Epidermal melanocyte (primary cell): ENCODE measurements around the gene MEPCE.

ENCODE experiments used
- DNase-seq: peaks from one replicate; pipeline ENCODE4 v3.0.0; 2011; ENCODE audit warnings: low spot score; ENCODE audit not compliant: insufficient read length

Gene MEPCE

DNA sequence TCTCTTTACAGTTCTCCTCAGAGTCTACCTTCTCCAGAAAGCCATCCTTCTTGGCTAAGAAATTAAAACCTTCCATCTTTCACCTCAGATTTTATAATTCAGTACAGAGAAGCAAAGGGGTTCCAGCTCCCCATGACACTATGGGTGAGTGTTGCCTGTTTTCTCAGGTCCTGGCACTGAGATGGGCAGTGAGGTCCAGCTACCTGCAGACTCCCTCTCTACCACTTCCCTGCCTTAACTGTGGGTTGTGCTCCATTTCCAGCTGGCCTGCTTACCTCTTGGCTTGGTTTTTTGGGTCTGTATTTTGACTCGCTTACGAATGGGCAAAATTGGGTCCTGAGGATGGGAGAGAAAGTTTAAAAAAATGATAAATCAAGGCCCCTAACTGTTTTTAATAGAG lies 27.4 kb upstream of the MEPCE start:
- no peak for DNase-seq

DNA sequence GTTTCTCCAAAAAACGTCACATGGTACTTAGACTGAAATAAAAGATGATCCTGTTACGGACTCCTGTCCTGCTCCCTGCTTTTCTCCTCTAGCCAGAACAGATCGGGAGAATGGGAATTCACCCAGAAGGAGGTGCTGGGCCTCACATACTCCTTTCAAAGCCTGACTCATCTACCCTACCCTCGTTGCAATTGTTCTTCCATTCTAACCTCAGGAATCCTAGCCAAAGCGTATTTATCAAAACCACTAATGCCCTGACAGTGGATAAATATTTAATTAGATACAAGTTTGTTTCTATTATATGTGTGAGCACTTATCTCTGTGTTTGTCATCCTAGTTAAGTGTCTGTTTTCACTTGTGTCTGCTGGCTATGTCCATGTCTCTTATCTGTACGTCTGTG lies 22.9 kb upstream of the MEPCE start:
- DNase-seq, result no peak

DNA sequence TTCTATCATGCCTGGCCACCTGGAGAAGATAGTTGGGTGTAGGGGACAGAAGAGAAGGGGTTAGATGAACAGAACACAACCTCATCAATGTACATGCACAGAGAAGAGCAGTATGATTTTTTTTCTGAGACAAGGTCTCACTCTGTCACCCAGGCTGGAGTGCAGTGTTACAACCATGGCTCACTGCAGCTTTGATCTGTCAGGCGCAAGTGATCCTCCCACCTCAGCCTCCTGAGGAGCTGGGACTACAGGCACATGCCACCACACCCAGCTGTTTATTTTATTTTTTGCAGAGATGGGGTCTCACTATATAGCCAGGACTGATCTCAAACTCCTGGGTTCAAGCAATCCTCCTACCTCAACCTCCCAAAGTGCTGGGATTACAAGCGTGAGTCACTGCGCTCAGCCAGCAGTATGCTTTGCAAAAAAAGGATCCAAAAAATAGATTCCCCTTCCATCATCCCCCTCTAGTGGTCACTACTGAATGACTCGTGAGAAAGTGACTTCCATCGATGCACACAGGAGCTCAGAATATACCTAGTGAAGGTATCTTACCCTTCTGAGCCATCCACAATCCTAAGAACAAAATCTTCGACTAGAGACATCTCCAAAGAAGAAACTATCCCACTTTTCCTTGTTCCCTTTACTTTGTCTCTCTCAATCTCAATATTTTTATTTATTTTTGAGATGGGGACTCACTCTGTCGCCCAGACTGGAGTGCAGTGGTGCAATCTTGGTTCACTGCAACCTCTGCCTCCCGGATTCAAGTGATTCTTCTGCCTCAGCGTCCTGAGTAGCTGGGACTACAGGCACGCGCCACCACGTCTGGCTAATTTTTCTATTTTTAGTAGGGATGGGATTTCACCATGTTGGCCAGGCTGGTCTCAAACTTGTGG lies 22.1 kb upstream of the MEPCE start:
- DNase-seq, result peak; percentile 69

DNA sequence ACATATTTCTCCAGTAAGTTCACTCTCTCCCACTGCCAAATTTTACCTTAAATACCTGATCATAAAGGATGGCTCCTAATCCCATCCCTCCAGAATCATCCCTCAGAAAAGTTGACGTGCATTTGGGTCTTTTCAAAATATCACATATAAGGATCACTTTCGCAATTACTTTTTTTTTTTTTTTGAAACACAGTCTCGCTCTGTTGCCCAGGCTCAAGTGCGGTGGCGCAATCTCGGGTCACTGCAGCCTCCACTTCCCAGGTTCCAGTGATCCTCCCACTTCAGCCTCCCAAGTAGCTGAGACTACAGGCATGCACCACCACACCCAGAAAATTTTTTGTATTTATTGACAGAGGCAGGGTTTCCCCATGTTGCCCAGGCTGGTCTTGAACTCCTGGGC lies 18.5 kb upstream of the MEPCE start:
- DNase-seq, result no peak

DNA sequence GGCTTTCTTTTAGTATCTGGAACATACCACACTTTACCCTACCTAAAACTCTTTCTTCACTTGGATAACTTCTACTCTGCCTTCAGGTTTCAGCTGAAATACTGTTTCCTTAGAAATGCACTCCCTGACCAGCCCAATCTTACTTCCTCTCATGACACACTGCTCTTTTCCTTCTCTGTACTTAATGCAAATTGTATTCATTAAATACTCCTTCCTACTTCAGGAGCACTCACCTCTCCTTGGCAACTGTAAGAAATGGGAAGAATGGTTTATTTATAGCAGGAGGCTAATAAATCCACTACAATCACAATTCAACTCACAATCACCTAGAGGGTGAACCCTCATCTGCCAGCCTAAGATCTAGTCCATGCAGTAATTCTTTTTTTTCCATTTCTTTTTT lies 16.3 kb upstream of the MEPCE start:
- DNase-seq, result no peak

DNA sequence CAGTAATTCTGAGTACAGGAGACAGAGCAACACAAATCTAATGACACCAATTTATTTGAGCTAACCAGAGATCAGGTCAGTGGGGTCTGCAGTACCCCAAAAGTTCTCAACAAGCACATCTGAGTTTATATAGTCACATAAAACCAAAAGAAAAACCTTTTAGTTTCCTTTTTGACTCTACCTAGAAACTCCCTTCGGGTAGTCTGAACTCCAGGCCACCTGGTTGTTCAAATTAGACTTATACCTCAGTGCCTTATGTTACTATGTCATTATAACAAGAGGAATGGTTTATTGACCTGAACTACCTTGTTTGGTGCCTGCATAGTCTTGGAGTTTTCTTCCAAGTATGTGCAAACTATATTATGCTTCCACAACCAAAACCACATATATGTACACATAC lies 15.7 kb upstream of the MEPCE start:
- DNase-seq, result no peak

DNA sequence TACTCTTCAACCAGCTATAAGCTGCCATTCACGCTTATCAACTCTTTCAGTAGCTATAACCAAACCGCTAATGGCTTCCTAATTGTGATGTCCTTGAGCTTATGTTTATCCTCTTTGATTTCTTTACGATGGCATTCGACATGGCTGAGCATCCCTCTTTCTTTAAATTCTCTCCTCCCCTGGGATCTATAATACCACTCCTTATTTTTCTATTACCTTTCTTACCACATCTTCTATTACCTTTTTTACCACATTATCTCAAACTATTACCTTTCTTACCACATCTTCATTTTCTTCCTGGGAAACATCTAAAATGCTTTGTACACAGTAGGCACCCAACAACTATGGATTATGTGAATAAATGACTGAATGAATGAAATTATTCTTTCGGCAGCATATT lies 14.2 kb upstream of the MEPCE start:
- DNase-seq, result no peak

DNA sequence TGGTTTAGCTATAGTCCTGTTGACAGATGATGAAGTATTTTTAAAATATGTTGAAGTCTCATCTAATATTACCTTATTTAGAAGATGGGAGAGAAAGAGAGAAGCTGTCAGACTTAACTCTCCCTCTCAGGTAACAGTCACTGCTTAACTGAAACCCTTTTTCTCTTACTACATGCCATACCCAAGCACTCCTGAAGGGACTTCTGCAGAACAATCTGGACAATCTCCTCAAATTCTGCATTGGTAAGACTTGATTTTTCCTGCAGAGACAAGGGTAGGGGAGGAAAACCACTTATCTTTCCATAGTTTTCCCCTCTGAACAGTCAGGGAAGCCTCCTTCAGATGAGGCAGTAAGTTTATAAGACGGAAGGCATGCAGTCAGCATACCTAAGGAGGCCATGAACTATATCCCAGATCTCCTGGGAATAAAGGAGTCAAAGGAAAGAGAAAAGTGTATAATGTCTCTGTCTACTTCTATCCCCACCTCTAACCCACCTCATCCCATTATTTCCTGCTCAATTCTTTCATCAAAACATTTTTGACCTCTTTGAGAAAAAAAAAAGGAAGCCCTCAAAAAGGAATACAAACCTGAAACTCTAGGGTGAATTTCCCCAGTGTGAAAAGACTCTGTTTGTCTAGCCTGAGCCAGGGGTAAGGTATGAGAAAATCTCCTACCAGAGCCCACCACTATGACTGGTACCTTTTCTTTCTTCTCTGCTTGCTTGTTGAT lies 10.5 kb upstream of the MEPCE start:
- no peak for DNase-seq

DNA sequence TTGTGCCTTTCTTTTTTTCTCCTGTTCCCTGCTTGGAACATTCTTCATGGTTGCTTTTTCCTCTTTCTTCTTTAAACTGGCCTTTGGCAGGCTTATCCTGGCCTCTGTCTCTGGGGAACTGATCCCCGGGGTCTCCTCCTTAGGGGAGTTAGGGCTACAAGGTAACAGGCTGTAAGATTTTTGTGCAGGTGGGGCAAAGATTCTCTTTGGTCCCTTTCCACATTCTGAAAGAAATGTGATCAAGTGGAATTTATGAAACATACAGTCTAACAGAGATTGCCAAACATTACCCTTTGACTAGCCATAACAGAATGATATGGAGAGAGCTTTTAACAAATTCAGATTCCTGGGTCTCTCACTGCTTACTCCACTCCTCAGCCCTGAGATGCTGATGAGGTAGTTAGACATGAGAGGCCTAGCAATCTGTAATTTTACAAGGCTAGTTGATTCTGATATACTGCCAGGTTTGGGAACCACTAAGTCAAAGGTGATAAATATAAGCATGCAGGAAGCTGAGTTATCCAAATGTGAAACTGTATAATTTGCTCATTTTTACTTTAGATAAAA lies 9.9 kb upstream of the MEPCE start:
- no peak for DNase-seq

DNA sequence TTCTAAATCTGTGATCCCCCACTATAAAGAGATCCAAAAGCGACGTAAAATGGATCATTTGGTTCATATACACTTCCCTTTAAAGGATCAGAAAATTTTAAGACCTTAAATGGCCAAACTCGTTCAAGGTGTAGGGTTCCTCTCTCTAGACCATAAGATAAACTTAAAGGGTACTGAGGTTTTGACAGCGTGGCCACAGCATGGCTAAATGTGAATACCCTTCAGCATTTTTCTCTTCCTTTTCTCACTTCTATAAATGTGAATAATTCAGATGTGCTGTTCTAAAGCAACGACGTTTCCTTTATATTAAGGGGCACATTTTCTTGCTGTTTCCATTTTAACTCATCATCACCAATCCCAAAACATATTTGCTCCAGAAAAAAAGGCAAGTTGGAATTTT lies 6.3 kb upstream of the MEPCE start:
- DNase-seq, result no peak

DNA sequence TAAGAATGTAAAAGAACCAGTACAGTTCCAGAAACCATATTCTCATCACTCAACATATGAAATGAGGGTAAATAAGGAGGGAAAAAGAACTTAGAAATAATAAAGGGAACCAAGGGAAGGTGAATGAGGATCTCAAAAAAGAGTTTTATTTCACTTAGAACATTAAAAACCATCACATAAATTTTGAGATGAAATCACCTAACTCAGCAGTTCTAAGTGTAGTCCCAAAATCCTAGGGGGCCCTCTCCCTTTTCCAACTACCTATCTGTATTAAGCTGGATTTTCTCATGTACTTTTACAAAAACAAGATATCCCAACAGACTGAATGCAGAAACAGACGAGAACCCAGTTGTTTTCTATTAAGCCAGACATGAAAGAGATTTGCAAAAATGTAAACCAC lies 4.3 kb upstream of the MEPCE start:
- no peak for DNase-seq

DNA sequence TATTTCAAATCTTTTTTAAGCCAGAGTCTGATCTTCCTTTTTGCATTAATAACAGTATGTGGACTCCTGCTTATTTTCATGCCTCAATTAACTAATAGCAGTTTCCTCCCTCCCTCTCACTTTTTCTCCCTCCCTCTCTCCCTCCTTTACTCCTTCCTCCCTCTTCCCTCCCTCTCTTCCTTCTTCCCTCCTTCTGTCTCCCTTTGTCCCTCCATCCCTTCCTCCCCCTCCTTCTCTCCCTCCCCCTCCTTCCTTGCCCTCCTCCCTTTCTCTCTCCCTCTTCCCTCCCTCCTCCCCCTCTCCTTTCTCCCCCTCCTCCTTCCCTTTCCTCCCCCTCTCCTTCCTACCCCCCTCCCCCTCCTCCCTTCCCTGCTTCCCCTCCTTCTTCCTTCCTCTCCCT lies 3.1 kb upstream of the MEPCE start:
- DNase-seq, result no peak

DNA sequence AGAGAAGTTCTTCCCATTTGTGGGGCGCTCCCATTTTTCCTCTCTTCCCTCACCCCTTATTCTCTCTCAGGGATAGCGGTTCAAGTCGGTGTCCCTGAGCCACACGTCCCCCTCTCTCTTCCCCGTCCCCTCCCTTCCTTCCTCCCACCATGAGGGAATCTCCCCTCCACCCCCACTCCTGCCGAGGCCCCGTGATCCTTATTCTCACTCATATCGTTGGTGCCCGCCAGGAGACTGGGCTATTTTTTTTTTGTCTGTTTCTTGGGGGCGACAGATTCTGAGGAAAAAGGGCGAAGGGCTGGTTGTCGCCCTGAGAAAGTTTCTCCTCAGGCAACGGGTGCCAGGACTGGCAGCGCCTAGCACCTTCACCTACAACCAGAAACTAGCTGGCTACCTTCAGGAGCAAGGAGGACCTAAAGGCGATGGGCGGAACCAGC lies 1.9 kb upstream of the MEPCE start:
- DNase-seq, result no peak

DNA sequence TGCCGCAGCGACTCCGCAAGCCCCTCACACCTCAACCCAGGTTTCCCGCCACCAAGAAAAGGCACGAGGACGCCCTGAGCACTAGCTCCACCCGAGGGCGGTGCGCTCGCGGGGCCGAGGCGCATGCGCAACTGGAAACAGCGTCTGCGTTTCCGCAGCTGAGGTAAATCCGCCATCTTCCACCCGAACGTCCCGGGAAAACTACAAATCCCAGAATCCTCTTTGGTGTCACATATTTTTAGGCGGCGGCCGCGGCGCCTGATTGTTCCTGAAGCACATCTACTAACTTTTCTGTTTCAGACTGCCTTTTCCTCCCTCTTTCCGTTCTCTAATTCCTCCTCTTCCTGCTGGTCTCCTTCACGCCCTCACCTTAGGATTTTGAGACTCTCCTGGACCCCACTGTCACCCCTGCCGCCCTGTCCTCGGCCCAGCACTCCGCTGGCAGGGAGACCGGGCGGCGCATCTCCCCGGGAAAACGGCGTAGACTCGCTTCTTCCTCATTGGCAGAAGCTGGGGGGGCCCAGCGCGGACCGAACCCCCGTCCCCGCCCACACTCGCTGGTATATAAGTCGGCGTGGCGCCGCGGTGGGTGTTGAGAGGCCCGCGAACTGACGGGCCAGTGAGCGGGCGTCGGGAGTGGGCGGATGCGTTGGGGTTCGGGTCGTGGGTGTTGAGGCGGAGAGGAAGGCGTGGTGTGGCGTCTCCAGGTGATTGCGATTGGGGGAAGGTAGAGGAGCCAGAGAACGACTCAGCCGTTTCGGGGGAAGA lies 1.2 kb upstream of the MEPCE start, which contains the start of gene ZCWPW1:
Gene ZCWPW1 (minus strand): TSS at position 505 of the 768 bp plus-strand sequence. CDS start 8,054 bp downstream, outside the sequence.
- peak; percentile 79 for DNase-seq

DNA sequence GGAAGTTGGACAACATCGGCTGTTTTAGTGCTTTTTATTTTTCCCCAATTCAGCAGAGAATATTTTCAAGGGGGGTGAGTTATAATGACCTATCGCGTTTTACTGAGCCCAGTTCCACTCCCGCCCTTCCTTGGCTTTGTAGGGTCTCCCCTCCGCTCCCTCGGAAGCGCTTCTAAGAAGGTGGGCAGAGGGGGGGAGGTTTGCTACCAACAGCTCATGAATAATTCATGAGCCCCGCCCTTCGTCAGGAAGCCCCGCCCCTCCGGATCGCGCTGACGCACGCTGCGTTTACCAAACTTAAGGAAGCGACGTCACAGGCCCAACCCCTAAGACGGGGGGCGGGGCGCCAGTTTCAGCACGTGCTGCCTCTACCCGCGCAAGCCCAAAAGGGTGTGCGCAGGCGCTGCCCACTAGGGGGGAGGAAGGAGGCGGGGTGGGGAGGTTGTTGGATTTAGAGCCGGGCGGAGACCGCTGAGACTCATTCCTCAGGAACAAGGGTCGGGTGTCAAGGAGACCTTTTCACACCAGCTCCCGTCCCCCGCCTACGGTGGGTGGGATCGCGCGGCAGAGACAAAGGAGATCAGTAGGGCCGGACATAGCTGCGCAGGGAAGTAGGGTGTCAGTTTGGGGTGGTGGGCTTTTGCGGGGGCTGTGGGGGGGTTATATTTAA lies 529 bp upstream of the MEPCE start:
- DNase-seq, result peak; percentile 91

DNA sequence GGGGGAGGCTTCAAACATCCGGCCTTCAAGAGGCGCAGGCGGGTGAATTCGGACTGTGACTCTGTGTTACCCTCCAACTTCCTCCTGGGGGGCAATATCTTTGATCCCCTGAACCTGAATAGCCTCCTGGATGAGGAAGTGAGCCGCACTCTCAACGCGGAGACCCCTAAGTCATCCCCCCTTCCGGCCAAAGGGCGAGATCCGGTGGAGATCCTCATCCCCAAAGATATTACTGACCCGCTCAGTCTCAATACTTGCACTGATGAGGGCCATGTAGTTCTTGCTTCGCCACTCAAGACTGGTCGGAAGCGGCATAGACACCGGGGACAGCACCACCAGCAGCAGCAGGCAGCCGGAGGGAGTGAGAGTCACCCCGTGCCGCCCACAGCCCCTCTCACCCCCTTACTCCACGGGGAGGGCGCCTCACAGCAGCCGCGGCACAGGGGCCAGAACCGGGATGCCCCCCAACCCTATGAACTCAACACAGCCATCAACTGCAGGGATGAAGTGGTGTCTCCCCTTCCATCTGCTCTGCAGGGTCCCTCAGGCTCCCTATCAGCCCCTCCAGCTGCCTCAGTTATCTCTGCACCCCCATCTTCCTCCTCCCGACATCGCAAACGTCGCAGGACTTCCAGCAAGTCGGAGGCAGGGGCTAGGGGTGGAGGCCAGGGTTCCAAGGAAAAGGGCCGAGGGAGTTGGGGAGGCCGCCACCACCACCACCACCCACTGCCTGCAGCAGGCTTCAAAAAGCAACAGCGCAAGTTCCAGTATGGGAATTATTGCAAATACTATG lies 1.1 kb downstream of the MEPCE start:
- no peak for DNase-seq

DNA sequence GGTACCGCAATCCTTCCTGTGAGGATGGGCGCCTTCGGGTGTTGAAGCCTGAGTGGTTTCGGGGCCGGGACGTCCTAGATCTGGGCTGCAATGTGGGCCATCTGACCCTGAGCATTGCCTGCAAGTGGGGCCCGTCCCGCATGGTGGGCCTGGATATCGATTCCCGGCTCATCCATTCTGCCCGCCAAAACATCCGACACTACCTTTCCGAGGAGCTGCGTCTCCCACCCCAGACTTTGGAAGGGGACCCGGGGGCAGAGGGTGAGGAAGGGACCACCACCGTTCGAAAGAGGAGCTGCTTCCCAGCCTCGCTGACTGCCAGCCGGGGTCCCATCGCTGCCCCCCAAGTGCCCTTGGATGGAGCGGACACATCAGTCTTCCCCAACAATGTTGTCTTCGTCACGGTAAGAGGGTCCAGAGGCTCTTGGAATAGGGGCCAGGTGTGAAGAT lies 1.7 kb downstream of the MEPCE start:
- DNase-seq, result no peak

DNA sequence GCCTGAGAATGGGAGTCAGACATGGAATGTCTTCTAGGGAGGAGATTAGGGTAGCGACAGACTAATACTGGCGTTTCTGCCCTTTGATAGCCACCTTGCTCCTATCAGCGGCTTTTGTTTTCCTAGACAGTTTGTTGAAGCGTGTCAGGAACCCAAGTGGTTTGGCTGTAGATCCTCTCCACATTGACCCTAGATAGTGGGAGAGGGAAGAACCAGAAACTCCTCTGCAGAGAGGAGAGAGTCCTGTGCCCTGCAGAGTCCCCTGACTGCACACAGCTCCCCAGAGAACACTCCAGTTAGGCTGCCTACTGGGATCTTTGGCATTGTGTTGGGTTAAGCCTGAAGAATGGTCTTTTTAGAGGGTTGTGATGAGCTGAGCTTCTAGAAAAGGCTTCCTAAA lies 2.4 kb downstream of the MEPCE start:
- no peak for DNase-seq

DNA sequence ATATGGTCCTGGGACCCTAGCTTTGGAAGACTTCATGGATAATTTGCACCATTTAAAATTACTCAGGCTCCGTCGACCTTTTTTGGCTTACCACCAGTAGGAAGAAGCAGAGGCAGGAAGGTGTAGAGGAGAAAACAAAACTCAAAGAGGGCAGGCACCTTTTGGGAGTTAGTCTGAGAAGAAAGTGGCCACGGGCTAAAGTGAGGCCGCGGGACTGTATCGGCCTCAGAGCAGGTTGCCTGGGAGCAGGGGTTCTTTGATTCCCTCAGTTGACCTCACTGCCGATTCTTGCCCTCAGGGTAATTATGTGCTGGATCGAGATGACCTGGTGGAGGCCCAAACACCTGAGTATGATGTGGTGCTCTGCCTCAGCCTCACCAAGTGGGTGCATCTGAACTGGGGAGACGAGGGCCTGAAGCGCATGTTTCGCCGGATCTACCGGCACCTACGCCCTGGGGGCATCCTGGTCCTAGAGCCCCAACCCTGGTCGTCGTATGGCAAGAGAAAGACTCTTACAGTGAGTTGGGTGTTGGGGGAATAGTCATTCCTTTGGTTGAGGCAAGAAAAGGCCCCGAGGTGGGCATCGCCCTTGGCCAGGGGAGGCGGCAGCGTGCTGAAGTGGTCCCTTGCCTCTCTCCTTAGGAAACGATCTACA lies 3.1 kb downstream of the MEPCE start:
- no peak for DNase-seq

DNA sequence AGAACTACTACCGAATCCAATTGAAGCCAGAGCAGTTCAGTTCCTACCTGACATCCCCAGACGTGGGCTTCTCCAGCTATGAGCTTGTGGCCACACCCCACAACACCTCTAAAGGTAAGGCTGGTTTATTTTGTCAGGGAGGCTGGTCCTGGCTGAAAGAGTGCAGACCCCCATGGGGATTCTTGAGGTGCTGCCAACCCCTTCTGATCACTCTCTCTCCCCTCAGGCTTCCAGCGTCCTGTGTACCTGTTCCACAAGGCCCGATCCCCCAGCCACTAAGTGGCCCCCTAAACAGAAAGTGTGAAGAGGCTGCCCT lies 3.6 kb downstream of the MEPCE start:
- no peak for DNase-seq
